HCT116 (cell line): ENCODE measurements around the gene TCERG1L. TPM values are rescaled to one million over a fixed set of nuclear protein-coding genes. Genes with fewer than 3 reads are reported as not detected.
"Not testable (repeated sequence)": the region's sequence is repeated elsewhere in the genome, so short reads cannot be mapped to it uniquely, and the experiment has no call there.

ENCODE experiments used
- ATAC-seq: fragments of 200-7000 bp; cut with Tn5 transposase; 2 replicates; pipeline ENCODE4 v1.9.1; 2020; ENCODE audit warnings: mild to moderate bottlenecking, moderate library complexity
- BruUV-seq: library from RNA; stranded (reverse); fragments of 400-500 nt; replicated peaks from 2 replicates; lab custom pipeline; 2021; lab: Mats Ljungman, UMichigan
- CTCF ChIA-PET: fragments of 300-600 bp; sonication (Branson Sonifier 250); formaldehyde crosslinking; loops from one replicate; lab custom pipeline; 2021; ENCODE audit warnings: antibody characterized with exemption; lab: Charles Lee
- POLR2A ChIA-PET: fragments of 300-600, 350-600 bp; sonication (Branson Sonifier 250); formaldehyde crosslinking; loops from one replicate; lab custom pipeline; 2021; ENCODE audit warnings: antibody characterized with exemption; lab: Charles Lee
- RAD21 ChIA-PET, 2 experiments: fragments of 300-600 bp; sonication (Branson Sonifier 250); formaldehyde crosslinking; loops; one replicate each; lab custom pipeline; 2023; ENCODE audit warnings: low total read pairs in 2 of 2; ENCODE audit not compliant: uncharacterized antibody in 2 of 2, unreplicated experiment in 2 of 2, low non-redundant PET in 1 of 2; lab: Charles Lee
- DNase-seq: peaks from one replicate; pipeline ENCODE4 v3.0.0-alpha.2; 2010; ENCODE audit warnings: low read depth, low spot score
- H2AFZ ChIP-seq: fragments of 200-600 bp; shearing (Covaris generic), sonication (generic); 2 replicates; pipeline ENCODE4 v1.6.1; 2017; ENCODE audit warnings: low read depth, mixed run types, mixed read lengths, antibody characterized with exemption, low read length; ENCODE audit not compliant: poor library complexity, severe bottlenecking
- H3K27ac ChIP-seq: 2 replicates; pipeline ENCODE4 v1.5.1; 2012; ENCODE audit warnings: low read depth, low read length
- H3K27me3 ChIP-seq: fragments of 200-600 bp; sonication (generic); 2 replicates; pipeline ENCODE4 v1.6.1; 2016; ENCODE audit warnings: mixed run types, low read length, mixed read lengths; ENCODE audit not compliant: insufficient read depth
- H3K36me3 ChIP-seq, 2 experiments: fragments of 200-500 bp in 1 of 2; fragments of 200-600 bp in 1 of 2; sonication (Bioruptor generic) in 1 of 2; sonication (generic) in 1 of 2; 2 replicates each; pipeline versions ENCODE4 v1.5.1 to v1.6.1; 2014 to 2016; ENCODE audit warnings: low read length in 2 of 2, inconsistent platforms in 1 of 2, mixed read lengths in 1 of 2, mixed run types in 1 of 2; ENCODE audit not compliant: insufficient read depth in 2 of 2, control insufficient read depth in 1 of 2
- H3K4me1 ChIP-seq, 2 experiments: fragments of 200-600 bp in 1 of 2; sonication (generic) in 1 of 2; 2 replicates each; pipeline versions ENCODE4 v1.5.1 to v1.6.1; 2012 to 2017; ENCODE audit warnings: low read length in 2 of 2, inconsistent platforms in 1 of 2, mild to moderate bottlenecking in 1 of 2, mixed read lengths in 1 of 2, mixed run types in 1 of 2, moderate library complexity in 1 of 2; ENCODE audit not compliant: insufficient read depth in 2 of 2, control insufficient read depth in 1 of 2
- H3K4me2 ChIP-seq: fragments of 200-600 bp; sonication (generic); 2 replicates; pipeline ENCODE4 v1.6.1; 2017; ENCODE audit warnings: mixed run types, low read length, mixed read lengths
- H3K4me3 ChIP-seq, 2 experiments: fragments of 200-600 bp in 1 of 2; sonication (generic) in 1 of 2; replicated peaks in 1 of 2; 2 replicates each; pipeline ENCODE4 v1.5.1; 2011 to 2016; ENCODE audit warnings: low read length in 2 of 2, control low read depth in 1 of 2, low read depth in 1 of 2, mild to moderate bottlenecking in 1 of 2, mixed read lengths in 1 of 2, mixed run types in 1 of 2
- H3K79me2 ChIP-seq: fragments of 200-600 bp; sonication (generic); 2 replicates; pipeline ENCODE4 v1.6.1; 2017; ENCODE audit warnings: mild to moderate bottlenecking, mixed run types, low read length, moderate library complexity, mixed read lengths; ENCODE audit not compliant: insufficient read depth
- H3K9ac ChIP-seq: fragments of 200-600 bp; sonication (generic); 2 replicates; pipeline ENCODE4 v1.6.1; 2016; ENCODE audit warnings: low read length, mixed read lengths
- H3K9me2 ChIP-seq: fragments of 200-600 bp; sonication (generic), shearing (Covaris generic); 2 replicates; pipeline ENCODE4 v1.6.1; 2017; ENCODE audit warnings: mixed run types, mild to moderate bottlenecking, moderate library complexity; ENCODE audit not compliant: insufficient read depth
- H3K9me3 ChIP-seq, 2 experiments: fragments of 200-500 bp in 1 of 2; fragments of 200-600 bp in 1 of 2; sonication (Bioruptor generic) in 1 of 2; sonication (generic) in 1 of 2; 2 replicates each; pipeline ENCODE4 v1.6.1; 2014 to 2017; ENCODE audit warnings: low read length in 2 of 2, mixed read lengths in 2 of 2, inconsistent platforms in 1 of 2, low read depth in 1 of 2, mild to moderate bottlenecking in 1 of 2, mixed run types in 1 of 2, moderate library complexity in 1 of 2; ENCODE audit not compliant: control insufficient read depth in 1 of 2, insufficient read depth in 1 of 2
- H4K20me1 ChIP-seq: fragments of 200-600 bp; sonication (generic), shearing (Covaris generic); 2 replicates; pipeline ENCODE4 v1.6.1; 2017; ENCODE audit warnings: mixed run types, mild to moderate bottlenecking, moderate library complexity; ENCODE audit not compliant: insufficient read depth
- SRF ChIP-seq: IDR thresholded peaks from 2 replicates; pipeline ENCODE4 v1.6.1; 2012; ENCODE audit warnings: low read depth
- intact Hi-C: fragments of 100-400 bp; cut with micrococcal nuclease; formaldehyde crosslinking; loops from 2 replicates; pipeline ENCODE4 v1.10.0; 2022
- total RNA-seq: library from RNA; stranded (reverse); gene quantifications from one replicate; pipeline ENCODE4 v1.2.1, GENCODE V29; 2021; ENCODE audit not compliant: unreplicated experiment
- TF ChIP-seq, protein P1 (sequence below): IDR thresholded peaks from 2 replicates; pipeline ENCODE4 v1.6.1; 2011; ENCODE audit warnings: mild to moderate bottlenecking, low read length, moderate library complexity; ENCODE audit not compliant: insufficient replicate concordance; ENCODE audit errors: extremely low read depth

The TCERG1L gene
- total RNA-seq, 1 experiment from 2014 or later = not detected

DNA sequence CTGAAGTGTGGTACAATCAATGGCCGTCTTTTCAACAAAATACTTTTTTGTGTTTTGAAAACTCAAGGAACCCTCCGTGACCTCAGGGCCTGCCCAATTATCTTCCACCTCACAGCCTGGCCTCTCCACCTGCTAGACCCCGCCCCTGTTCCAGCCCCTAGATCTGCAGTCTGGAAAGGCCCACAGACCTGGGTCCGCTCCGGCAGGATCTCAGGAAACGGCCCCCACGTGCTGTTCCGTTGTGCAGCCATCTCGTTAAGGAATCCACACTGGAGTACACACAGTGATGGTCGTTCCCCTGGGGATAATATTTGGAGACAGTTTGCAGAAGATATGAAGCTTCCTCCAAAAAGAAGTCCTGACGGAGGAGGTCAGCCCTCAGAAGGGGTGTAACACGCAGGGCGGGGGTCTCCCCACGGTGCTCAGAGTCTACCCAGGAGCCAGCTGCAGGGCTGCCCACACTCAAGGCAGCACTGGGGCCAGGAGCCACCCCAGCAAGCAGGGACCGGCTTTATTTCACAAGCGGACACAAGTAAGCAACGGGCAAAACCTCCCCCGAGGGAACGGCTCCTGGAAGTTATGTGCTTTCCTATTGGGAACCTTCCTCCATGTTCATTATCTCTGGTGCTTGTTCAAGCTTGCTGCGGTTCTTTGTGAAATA is 73.4 kb downstream of the TCERG1L start:
- Histone ChIP-seq H3K27me3 (no peaks in the 10 kb centered on the region), H2AFZ (no peak overlapping the region), H3K36me3 (no peaks in the 10 kb centered on the region), H3K9me3 (no peaks in the 10 kb centered on the region), H3K27ac (no peak overlapping the region), H3K4me2 (no peak overlapping the region), H3K9ac (no peak overlapping the region), H3K4me3 (no peak overlapping the region), H3K79me2 (no peaks in the 10 kb centered on the region), H4K20me1 (no peaks in the 10 kb centered on the region), H3K9me2 (no peaks in the 10 kb centered on the region), H3K4me1 (no peaks in the 10 kb centered on the region)
- no TSS peak for BruUV-seq
- intact Hi-C loops = no loop called here
- TF ChIP-seq, protein P1, sequence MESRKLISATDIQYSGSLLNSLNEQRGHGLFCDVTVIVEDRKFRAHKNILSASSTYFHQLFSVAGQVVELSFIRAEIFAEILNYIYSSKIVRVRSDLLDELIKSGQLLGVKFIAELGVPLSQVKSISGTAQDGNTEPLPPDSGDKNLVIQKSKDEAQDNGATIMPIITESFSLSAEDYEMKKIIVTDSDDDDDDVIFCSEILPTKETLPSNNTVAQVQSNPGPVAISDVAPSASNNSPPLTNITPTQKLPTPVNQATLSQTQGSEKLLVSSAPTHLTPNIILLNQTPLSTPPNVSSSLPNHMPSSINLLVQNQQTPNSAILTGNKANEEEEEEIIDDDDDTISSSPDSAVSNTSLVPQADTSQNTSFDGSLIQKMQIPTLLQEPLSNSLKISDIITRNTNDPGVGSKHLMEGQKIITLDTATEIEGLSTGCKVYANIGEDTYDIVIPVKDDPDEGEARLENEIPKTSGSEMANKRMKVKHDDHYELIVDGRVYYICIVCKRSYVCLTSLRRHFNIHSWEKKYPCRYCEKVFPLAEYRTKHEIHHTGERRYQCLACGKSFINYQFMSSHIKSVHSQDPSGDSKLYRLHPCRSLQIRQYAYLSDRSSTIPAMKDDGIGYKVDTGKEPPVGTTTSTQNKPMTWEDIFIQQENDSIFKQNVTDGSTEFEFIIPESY = no peak
- no peak for TF ChIP-seq SRF
- CTCF ChIA-PET = no interaction called here
- no peak for DNase-seq
- ATAC-seq = no peak
- RAD21 ChIA-PET = no interaction called here
- POLR2A ChIA-PET = no interaction called here

DNA sequence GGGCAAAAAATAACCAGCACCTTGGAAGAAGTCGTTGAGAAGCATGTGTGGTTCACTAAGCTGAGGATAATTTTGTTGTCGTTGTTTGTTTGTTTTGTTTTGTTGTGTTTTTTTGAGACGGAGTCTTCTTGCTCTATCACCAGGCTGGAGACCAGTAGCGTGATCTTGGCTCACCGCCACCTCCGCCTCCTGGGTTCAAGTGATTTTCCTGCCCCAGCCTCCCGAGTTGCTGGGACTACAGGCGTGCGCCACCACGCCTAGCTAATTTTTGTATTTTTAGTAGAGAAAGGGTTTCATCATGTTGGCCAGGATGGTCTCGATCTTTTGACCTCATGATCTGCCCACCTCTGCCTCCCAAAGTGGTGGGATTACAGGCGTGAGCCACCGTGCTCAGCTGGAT is 76.9 kb downstream of the TCERG1L start:
- H3K27me3 ChIP-seq, H3K9ac ChIP-seq, intact Hi-C loops, H3K4me1 ChIP-seq, POLR2A ChIA-PET, CTCF ChIA-PET, H2AFZ ChIP-seq, H4K20me1 ChIP-seq, H3K27ac ChIP-seq, RAD21 ChIA-PET, H3K4me3 ChIP-seq, BruUV-seq, H3K9me3 ChIP-seq, ATAC-seq, H3K4me2 ChIP-seq, DNase-seq, H3K9me2 ChIP-seq, H3K36me3 ChIP-seq, H3K79me2 ChIP-seq: not testable (repeated sequence)
